HepG2 (cell line): ENCODE results near the gene RIMBP2. TPM values are rescaled to one million over a fixed set of nuclear protein-coding genes. Genes with fewer than 3 reads are reported as not detected.

ENCODE experiments used
- ATAC-seq: fragments of 200-7000 bp; cut with Tn5 transposase; 3 replicates; pipeline ENCODE4 v1.9.1; 2020; ENCODE audit warnings: mild to moderate bottlenecking, moderate library complexity
- BruUV-seq: library from RNA; stranded (reverse); fragments of 400-500 nt; replicated peaks from 2 replicates; lab custom pipeline; 2021; lab: Mats Ljungman, UMichigan
- CTCF ChIA-PET: fragments of 300-600 bp; formaldehyde crosslinking; extraction: SDS; loops from one replicate; lab custom pipeline; 2021; ENCODE audit warnings: low total read pairs, inconsistent platforms, low intra/inter-chr PET ratio; lab: Yijun Ruan, JAX
- POLR2A ChIA-PET: fragments of 350-600 bp; sonication (Branson Sonifier 250); formaldehyde crosslinking; loops from one replicate; lab custom pipeline; 2020; ENCODE audit warnings: antibody characterized with exemption, inconsistent platforms; lab: Yijun Ruan, JAX
- DNase-seq: peaks from one replicate; pipeline ENCODE4 v3.0.0-alpha.2; 2015; ENCODE audit warnings: low spot score
- FAIRE-seq: peaks from 3 replicates; lab custom pipeline; 2011; peaks lifted over from hg19 to GRCh38; lab: Jason Lieb, UNC
- H2AFZ ChIP-seq: one replicate; pipeline ENCODE4 v1.6.1; 2011; ENCODE audit warnings: low read length, inconsistent platforms
- H3K27ac ChIP-seq: fragments of 300-600 bp; 3 replicates; pipeline ENCODE4 v1.8.0; 2011; ENCODE audit warnings: mixed run types, mild to moderate bottlenecking, mixed read lengths, low read length, inconsistent platforms; ENCODE audit not compliant: insufficient read depth; ENCODE audit errors: extremely low read length
- H3K27me3 ChIP-seq, 2 experiments: fragments of 200-600 bp in 1 of 2; 2 replicates in 1 of 2; 3 replicates in 1 of 2; pipeline versions ENCODE4 v1.6.0 to v1.8.0; 2011; ENCODE audit warnings: low read length in 2 of 2, mild to moderate bottlenecking in 2 of 2, moderate library complexity in 2 of 2, inconsistent platforms in 1 of 2; ENCODE audit not compliant: insufficient read depth in 2 of 2, control insufficient read depth in 1 of 2
- H3K36me3 ChIP-seq, 2 experiments: fragments of 200-600 bp in 1 of 2; replicated peaks in 1 of 2; 2 replicates in 1 of 2; 3 replicates in 1 of 2; pipeline versions ENCODE4 v1.5.1 to v1.8.0; 2011; ENCODE audit warnings: low read length in 2 of 2, inconsistent platforms in 1 of 2; ENCODE audit not compliant: insufficient read depth in 2 of 2, control insufficient read depth in 1 of 2
- H3K4me1 ChIP-seq: 2 replicates; pipeline ENCODE4 v1.5.1; 2012; ENCODE audit warnings: low read length, inconsistent platforms; ENCODE audit not compliant: insufficient read depth
- H3K4me2 ChIP-seq: 2 replicates; pipeline ENCODE4 v1.6.0; 2011; ENCODE audit warnings: low read depth, low read length, inconsistent platforms
- H3K4me3 ChIP-seq, 3 experiments: fragments of 200-600 bp in 1 of 3; sonication (generic), shearing (Covaris generic) in 1 of 3; replicated peaks in 1 of 3; 2 replicates each; pipeline ENCODE4 v1.5.1; 2011 to 2016; ENCODE audit warnings: low read length in 3 of 3, inconsistent platforms in 2 of 3, low read depth in 2 of 3, mild to moderate bottlenecking in 2 of 3, control low read depth in 1 of 3, mixed read lengths in 1 of 3; ENCODE audit not compliant: insufficient read depth in 1 of 3
- H3K79me2 ChIP-seq: one replicate; pipeline ENCODE4 v1.6.1; 2011; ENCODE audit warnings: low read length, inconsistent platforms; ENCODE audit not compliant: insufficient read depth
- H3K9ac ChIP-seq: 2 replicates; pipeline ENCODE4 v1.6.0; 2011; ENCODE audit warnings: mild to moderate bottlenecking, low read depth, low read length, inconsistent platforms; ENCODE audit not compliant: insufficient read depth
- H3K9me3 ChIP-seq: 2 replicates; pipeline ENCODE4 v1.5.1; 2012; ENCODE audit warnings: mild to moderate bottlenecking, low read length
- H4K20me1 ChIP-seq: 2 replicates; pipeline ENCODE4 v1.6.0; 2011; ENCODE audit warnings: inconsistent platforms, mild to moderate bottlenecking, low read length, moderate library complexity; ENCODE audit not compliant: insufficient read depth
- WGBS: methylation state at CpG from one replicate; pipeline ENCODE4 v1.1.6; 2017; ENCODE audit warnings: low lambda C conversion rate; 5-methylcytosine and 5-hydroxymethylcytosine counted together
- in situ Hi-C: cut with HindIII; loops from 2 replicates; pipeline ENCODE4 v1.10.0; 2017; ENCODE audit warnings: low pct_unique_long_range_greater_than_20kb; ENCODE audit not compliant: extremely low pct_ligation_motif_present
- intact Hi-C: fragments of 100-400 bp; cut with micrococcal nuclease; formaldehyde crosslinking; loops from one replicate; pipeline ENCODE4 v1.10.0; 2022; ENCODE audit not compliant: unreplicated experiment
- polyA plus RNA-seq, 8 experiments: library from polyadenylated mRNA; depleted of rRNA in 3 of 8; stranded (reverse) in 7 of 8; unstranded in 1 of 8; fragments of >200 nt; fragmentation: Illumina TruSeq in 4 of 8; extraction: Trizol in 4 of 8; gene quantifications; 2 replicates each; pipeline versions ENCODE4 v1.2.1 to v1.2.3, GENCODE V29; 2011 to 2016; ENCODE audit warnings: low read depth in 4 of 8, missing spikeins in 1 of 8, mixed read lengths in 1 of 8; ENCODE audit not compliant: insufficient read depth in 1 of 8
- total RNA-seq, 5 experiments: library from RNA; depleted of rRNA; stranded (reverse); fragments of >200 nt; fragmentation: Illumina TruSeq; extraction: Trizol; gene quantifications; 2 replicates each; pipeline ENCODE4 v1.2.3, GENCODE V29; 2016; ENCODE audit warnings: low read depth in 1 of 5
- TF ChIP-seq, protein P1 (sequence below), 2 experiments: fragments of 450-650 bp in 1 of 2; sonication (generic) in 1 of 2; formaldehyde crosslinking in 1 of 2; IDR thresholded peaks; 2 replicates each; pipeline versions ENCODE4 v1.6.1 to v1.8.0; 2016 to 2022; ENCODE audit warnings: antibody characterized with exemption in 1 of 2, mild to moderate bottlenecking in 1 of 2, missing genetic modification reagents in 1 of 2
- TF ChIP-seq, protein P2 (sequence below): sonication (generic); formaldehyde crosslinking; IDR thresholded peaks from 2 replicates; pipeline ENCODE4 v1.5.0; 2020; ENCODE audit warnings: missing genetic modification reagents
- TF ChIP-seq, protein P3 (sequence below): sonication (generic); formaldehyde crosslinking; IDR thresholded peaks from 2 replicates; pipeline ENCODE4 v1.4.0; 2020; ENCODE audit warnings: missing genetic modification reagents, borderline replicate concordance

The RIMBP2 gene
- total and polyA plus RNA-seq, 2 of the 13 experiments (the other 11 are each of a cell fraction or from before 2014, with no cell fraction given) = 0.03 TPM; not detected in 1

DNA sequence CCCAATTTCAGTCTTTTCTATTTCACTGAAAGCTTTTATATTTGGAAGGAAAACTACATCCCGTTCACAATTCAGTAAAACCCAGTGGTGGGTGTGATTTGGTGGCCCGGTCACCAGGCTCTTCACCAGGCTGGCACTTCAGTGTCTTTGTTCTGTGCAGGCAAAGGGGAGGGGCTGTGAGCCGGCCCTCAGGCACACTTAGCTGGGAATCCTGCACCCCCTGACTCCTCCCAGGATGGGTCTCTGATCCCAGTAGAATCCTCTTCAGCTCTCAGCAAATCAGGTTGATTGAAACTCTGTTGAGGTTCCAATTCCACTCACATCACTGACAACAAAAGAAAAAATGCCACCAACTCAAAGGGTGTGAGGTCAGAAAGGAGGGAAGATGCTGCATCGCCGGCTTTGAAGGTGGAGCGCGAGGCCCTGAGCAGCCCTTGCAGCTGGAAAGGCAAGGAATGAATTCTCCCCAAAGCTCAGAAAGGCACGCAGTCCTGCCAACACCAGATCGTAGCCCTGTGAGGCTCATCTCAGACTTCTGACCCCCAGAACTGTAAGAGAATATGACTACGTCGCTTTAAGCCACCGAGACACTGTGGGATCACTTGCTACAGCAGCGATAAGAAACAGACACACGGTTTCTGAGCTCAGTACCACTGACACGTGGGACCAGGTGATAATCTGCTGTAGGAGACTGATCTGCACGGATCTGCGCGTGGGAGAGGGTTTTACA, 211.8 kb downstream of the RIMBP2 start (continued):
- TF ChIP-seq, protein P1, sequence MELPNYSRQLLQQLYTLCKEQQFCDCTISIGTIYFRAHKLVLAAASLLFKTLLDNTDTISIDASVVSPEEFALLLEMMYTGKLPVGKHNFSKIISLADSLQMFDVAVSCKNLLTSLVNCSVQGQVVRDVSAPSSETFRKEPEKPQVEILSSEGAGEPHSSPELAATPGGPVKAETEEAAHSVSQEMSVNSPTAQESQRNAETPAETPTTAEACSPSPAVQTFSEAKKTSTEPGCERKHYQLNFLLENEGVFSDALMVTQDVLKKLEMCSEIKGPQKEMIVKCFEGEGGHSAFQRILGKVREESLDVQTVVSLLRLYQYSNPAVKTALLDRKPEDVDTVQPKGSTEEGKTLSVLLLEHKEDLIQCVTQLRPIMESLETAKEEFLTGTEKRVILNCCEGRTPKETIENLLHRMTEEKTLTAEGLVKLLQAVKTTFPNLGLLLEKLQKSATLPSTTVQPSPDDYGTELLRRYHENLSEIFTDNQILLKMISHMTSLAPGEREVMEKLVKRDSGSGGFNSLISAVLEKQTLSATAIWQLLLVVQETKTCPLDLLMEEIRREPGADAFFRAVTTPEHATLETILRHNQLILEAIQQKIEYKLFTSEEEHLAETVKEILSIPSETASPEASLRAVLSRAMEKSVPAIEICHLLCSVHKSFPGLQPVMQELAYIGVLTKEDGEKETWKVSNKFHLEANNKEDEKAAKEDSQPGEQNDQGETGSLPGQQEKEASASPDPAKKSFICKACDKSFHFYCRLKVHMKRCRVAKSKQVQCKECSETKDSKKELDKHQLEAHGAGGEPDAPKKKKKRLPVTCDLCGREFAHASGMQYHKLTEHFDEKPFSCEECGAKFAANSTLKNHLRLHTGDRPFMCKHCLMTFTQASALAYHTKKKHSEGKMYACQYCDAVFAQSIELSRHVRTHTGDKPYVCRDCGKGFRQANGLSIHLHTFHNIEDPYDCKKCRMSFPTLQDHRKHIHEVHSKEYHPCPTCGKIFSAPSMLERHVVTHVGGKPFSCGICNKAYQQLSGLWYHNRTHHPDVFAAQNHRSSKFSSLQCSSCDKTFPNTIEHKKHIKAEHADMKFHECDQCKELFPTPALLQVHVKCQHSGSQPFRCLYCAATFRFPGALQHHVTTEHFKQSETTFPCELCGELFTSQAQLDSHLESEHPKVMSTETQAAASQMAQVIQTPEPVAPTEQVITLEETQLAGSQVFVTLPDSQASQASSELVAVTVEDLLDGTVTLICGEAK (IDR thresholded peaks at IDR 0.05) = no peak
- TF ChIP-seq, protein P1 (CRISPR knock-in tag; IDR thresholded peaks at IDR 0.05) = no peak

DNA sequence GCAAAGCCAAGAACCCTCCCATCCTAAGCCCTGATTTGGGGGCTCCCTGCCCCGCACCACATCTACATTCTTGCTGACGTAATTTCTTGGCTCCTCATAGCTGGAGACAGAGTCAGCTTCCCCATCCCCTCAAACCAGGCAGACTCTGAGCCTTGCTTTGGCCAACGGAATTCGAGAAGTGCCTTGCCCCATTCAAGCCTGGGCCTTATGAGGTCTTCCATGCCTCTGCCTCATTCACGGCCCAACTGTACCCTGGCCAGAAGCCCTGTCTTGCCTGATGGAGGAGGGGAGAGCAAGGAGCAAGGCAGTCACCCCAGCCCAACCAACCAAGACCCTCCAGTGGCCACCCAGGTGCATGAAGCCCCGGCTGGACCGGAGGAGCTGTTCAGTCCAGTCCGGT, 214.3 kb downstream of the RIMBP2 start:
- 3% methylated on average over 5 of the region's 8 CpGs for WGBS
- Histone ChIP-seq H3K4me2 (no peak overlapping the region), H3K4me1 (no peaks in the 10 kb centered on the region), H2AFZ (no peak overlapping the region), H3K9me3 (no peaks in the 10 kb centered on the region), H3K36me3 (no peaks in the 10 kb centered on the region), H3K79me2 (no peaks in the 10 kb centered on the region), H3K4me3 (no peak overlapping the region), H3K27ac (no peak overlapping the region), H3K27me3 (peaks cover 1 to 21% of the 10 kb centered on the region in 2 experiments; a peak in 2 of 5 replicates), H4K20me1 (no peaks in the 10 kb centered on the region), H3K9ac (no peak overlapping the region)
- in situ Hi-C loops = no loop called here
- CTCF ChIA-PET = no interaction called here
- DNase-seq (no peak), FAIRE-seq (no peak), ATAC-seq (no peak)
- intact Hi-C loops = no loop called here
- POLR2A ChIA-PET = no interaction called here
- BruUV-seq = no TSS peak
- TF ChIP-seq, protein P2, sequence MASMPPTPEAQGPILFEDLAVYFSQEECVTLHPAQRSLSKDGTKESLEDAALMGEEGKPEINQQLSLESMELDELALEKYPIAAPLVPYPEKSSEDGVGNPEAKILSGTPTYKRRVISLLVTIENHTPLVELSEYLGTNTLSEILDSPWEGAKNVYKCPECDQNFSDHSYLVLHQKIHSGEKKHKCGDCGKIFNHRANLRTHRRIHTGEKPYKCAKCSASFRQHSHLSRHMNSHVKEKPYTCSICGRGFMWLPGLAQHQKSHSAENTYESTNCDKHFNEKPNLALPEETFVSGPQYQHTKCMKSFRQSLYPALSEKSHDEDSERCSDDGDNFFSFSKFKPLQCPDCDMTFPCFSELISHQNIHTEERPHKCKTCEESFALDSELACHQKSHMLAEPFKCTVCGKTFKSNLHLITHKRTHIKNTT (CRISPR knock-in tag) = no peak
- TF ChIP-seq, protein P3, sequence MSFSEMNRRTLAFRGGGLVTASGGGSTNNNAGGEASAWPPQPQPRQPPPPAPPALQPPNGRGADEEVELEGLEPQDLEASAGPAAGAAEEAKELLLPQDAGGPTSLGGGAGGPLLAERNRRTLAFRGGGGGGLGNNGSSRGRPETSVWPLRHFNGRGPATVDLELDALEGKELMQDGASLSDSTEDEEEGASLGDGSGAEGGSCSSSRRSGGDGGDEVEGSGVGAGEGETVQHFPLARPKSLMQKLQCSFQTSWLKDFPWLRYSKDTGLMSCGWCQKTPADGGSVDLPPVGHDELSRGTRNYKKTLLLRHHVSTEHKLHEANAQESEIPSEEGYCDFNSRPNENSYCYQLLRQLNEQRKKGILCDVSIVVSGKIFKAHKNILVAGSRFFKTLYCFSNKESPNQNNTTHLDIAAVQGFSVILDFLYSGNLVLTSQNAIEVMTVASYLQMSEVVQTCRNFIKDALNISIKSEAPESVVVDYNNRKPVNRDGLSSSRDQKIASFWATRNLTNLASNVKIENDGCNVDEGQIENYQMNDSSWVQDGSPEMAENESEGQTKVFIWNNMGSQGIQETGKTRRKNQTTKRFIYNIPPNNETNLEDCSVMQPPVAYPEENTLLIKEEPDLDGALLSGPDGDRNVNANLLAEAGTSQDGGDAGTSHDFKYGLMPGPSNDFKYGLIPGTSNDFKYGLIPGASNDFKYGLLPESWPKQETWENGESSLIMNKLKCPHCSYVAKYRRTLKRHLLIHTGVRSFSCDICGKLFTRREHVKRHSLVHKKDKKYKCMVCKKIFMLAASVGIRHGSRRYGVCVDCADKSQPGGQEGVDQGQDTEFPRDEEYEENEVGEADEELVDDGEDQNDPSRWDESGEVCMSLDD = no peak
